ENCODE data around the gene ZKSCAN5.

Gene ZKSCAN5

DNA sequence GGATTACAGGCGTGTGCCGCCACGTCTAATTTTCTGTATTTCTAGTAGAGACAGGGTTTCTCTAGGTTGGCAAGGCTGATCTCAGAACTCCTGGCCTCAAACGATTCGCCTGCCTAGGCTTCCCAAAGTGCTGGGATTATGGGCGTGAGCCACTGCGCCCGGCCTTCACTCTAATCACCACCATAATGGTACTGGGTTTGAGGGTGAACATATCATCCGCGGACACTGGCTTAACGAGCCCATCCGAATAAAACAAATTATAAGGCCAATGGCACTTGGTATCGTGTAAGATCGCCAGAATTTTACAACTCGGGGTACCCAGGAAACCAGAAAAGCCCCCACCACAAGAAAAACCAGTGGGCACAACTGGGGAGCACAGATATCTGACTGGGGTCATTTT, 46.9 kb downstream of the ZKSCAN5 start:
- peak overlapping the region; percentile 83 for H3K9ac ChIP-seq (ENCODE audit: low read length)
- no peaks in the 10 kb centered on the region for H3F3A ChIP-seq (ENCODE audit: insufficient read depth, low read length)
- H3K79me2 ChIP-seq (ENCODE audit: low read length) = peaks cover 6% of the 10 kb centered on the region
- no peak for DNase-seq
- no peaks in the 10 kb centered on the region for H4K20me1 ChIP-seq (ENCODE audit: insufficient read depth, low read length)
- no peaks in the 10 kb centered on the region for H3K36me3 ChIP-seq (replicated peaks; ENCODE audit: insufficient read depth, low read length)
- no peak overlapping the region for H3K27ac ChIP-seq (ENCODE audit: low read length)
- H3K27me3 ChIP-seq (replicated peaks; ENCODE audit: insufficient read depth, low read length) = no peaks in the 10 kb centered on the region
- H2AFZ ChIP-seq (ENCODE audit: low read length) = peak overlapping the region; percentile 100
- H3K4me3 ChIP-seq (ENCODE audit: low read length) = peak overlapping the region; percentile 99
- H3K4me2 ChIP-seq (ENCODE audit: low read depth, low read length) = peak overlapping the region; percentile 65
- no peaks in the 10 kb centered on the region for H3K9me2 ChIP-seq (replicated peaks; ENCODE audit: insufficient read depth, low read length)
- TF ChIP-seq EZH2 (optimal IDR thresholded peaks at IDR 0.05; ENCODE audit: low read depth, low read length) (no peak), EZH2phosphoT487 (IDR thresholded peaks at IDR 0.05; ENCODE audit: low read length) (no peak)
- TF ChIP-seq, protein P1, sequence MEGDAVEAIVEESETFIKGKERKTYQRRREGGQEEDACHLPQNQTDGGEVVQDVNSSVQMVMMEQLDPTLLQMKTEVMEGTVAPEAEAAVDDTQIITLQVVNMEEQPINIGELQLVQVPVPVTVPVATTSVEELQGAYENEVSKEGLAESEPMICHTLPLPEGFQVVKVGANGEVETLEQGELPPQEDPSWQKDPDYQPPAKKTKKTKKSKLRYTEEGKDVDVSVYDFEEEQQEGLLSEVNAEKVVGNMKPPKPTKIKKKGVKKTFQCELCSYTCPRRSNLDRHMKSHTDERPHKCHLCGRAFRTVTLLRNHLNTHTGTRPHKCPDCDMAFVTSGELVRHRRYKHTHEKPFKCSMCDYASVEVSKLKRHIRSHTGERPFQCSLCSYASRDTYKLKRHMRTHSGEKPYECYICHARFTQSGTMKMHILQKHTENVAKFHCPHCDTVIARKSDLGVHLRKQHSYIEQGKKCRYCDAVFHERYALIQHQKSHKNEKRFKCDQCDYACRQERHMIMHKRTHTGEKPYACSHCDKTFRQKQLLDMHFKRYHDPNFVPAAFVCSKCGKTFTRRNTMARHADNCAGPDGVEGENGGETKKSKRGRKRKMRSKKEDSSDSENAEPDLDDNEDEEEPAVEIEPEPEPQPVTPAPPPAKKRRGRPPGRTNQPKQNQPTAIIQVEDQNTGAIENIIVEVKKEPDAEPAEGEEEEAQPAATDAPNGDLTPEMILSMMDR (IDR thresholded peaks at IDR 0.05; ENCODE audit: low read length) = no peak
- H3K9me3 ChIP-seq (replicated peaks; ENCODE audit: insufficient read depth, low read length) = no peaks in the 10 kb centered on the region
- H3K4me1 ChIP-seq (ENCODE audit: low read length) = no peaks in the 10 kb centered on the region; the same call in 1 of the 2 replicates

DNA sequence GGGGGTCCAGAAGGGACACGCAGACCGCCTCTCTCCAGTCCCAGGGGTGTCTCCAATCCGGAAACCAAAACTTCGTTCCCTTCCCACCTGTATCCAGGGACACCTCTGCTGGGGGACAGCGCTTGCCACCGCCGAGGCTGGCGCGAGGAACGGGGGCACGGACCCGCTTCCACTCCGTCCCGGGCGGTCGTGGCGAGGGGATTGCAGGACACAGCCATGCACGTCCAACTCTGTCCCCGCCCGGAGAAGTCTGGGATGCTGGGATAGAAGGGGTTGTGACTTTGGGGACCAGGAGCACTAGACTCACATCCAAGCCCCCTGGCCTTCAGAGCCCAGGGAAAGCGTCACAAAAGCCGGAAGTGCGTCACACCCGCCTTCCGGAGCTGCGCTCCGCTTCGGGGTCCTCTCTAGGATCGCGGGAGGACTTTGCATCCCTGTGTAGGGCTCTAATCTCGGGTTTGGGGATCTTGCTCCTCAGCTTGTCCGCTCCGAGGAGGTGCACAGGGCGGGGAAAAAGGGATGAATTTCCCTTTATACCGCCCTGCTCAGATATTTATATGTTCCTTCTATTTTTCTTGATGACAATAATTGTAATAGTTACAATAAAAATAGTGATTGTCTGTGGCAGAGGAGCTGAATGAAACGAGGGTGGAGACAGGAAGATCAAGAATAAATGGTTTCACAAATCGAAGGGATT, 47.5 kb downstream of the ZKSCAN5 start, which contains the start of gene FAM200A:
FAM200A (minus strand) TSS at position 348 of the 697 bp plus-strand sequence. CDS start 3,707 bp downstream, outside the sequence.
- Histone ChIP-seq H3K9ac (ENCODE audit: low read length) (peak within 1 kb of the TSS; percentile 83), H4K20me1 (ENCODE audit: insufficient read depth, low read length) (no peaks in the 10 kb centered on the region), H3K4me3 (ENCODE audit: low read length) (peak within 1 kb of the TSS; percentile 99), H3K4me2 (ENCODE audit: low read depth, low read length) (peak within 1 kb of the TSS; percentile 65), H2AFZ (ENCODE audit: low read length) (peak within 1 kb of the TSS; percentile 100), H3K27ac (ENCODE audit: low read length) (no peak within 1 kb of the TSS; the same call in 1 of the 2 replicates), H3K9me3 (replicated peaks; ENCODE audit: insufficient read depth, low read length) (no peaks in the 10 kb centered on the region), H3K36me3 (replicated peaks; ENCODE audit: insufficient read depth, low read length) (no peaks in the 10 kb centered on the region), H3K9me2 (replicated peaks; ENCODE audit: insufficient read depth, low read length) (no peaks in the 10 kb centered on the region), H3K4me1 (ENCODE audit: low read length) (no peaks in the 10 kb centered on the region; the same call in 1 of the 2 replicates), H3F3A (ENCODE audit: insufficient read depth, low read length) (no peaks in the 10 kb centered on the region), H3K79me2 (ENCODE audit: low read length) (peaks cover 6% of the 10 kb centered on the region), H3K27me3 (replicated peaks; ENCODE audit: insufficient read depth, low read length) (no peaks in the 10 kb centered on the region)
- TF ChIP-seq EZH2 (optimal IDR thresholded peaks at IDR 0.05; ENCODE audit: low read depth, low read length) (no peak), EZH2phosphoT487 (IDR thresholded peaks at IDR 0.05; ENCODE audit: low read length) (no peak)
- TF ChIP-seq, protein P1 (IDR thresholded peaks at IDR 0.05; ENCODE audit: low read length) = no peak
- DNase-seq = peak; percentile 93

DNA sequence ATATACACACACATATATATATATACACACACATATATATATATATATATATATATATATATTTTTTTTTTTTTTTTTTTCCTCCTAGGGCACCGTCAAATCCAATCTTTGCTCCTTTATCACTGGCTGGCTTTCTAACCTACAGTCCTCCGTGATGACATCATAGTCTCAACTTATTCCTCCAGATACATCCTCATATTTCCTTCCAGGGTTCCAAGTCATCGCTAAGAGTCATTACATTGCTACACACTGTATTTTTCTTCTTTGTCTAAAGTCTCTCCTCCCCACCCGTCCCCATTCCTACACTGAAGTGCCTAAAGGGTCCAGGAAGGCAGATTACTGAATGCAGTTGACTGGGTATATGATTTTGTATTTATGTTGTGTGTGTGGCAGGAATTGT, 48.6 kb downstream of the ZKSCAN5 start:
- no peak overlapping the region for H3K4me2 ChIP-seq (ENCODE audit: low read depth, low read length)

More for the DNA sequence above, 48.6 kb downstream of the ZKSCAN5 start:
- no peak for DNase-seq
- Histone ChIP-seq H4K20me1 (ENCODE audit: insufficient read depth, low read length) (no peaks in the 10 kb centered on the region), H3K79me2 (ENCODE audit: low read length) (peaks cover 6% of the 10 kb centered on the region), H3K27me3 (replicated peaks; ENCODE audit: insufficient read depth, low read length) (no peaks in the 10 kb centered on the region), H3K4me3 (ENCODE audit: low read length) (no peak overlapping the region), H3K27ac (ENCODE audit: low read length) (no peak overlapping the region), H3K36me3 (replicated peaks; ENCODE audit: insufficient read depth, low read length) (no peaks in the 10 kb centered on the region), H3K4me1 (ENCODE audit: low read length) (no peaks in the 10 kb centered on the region; the same call in 1 of the 2 replicates), H3K9me3 (replicated peaks; ENCODE audit: insufficient read depth, low read length) (no peaks in the 10 kb centered on the region), H3K9me2 (replicated peaks; ENCODE audit: insufficient read depth, low read length) (no peaks in the 10 kb centered on the region), H3K9ac (ENCODE audit: low read length) (no peak overlapping the region), H3F3A (ENCODE audit: insufficient read depth, low read length) (peaks cover 8% of the 10 kb centered on the region), H2AFZ (ENCODE audit: low read length) (no peak overlapping the region)
- no peak for TF ChIP-seq EZH2 (optimal IDR thresholded peaks at IDR 0.05; ENCODE audit: low read depth, low read length)
- TF ChIP-seq, protein P1 (IDR thresholded peaks at IDR 0.05; ENCODE audit: low read length) = no peak
- no peak for TF ChIP-seq EZH2phosphoT487 (IDR thresholded peaks at IDR 0.05; ENCODE audit: low read length)

Data from MM.1S (cell line).